ENCODE results near the gene LHFPL3. TPM values are rescaled to one million over a fixed set of nuclear protein-coding genes. Genes with fewer than 3 reads are reported as not detected.

LHFPL3 gene
- total and polyA plus RNA-seq, 2 experiments from 2014 or later, result not detected

DNA sequence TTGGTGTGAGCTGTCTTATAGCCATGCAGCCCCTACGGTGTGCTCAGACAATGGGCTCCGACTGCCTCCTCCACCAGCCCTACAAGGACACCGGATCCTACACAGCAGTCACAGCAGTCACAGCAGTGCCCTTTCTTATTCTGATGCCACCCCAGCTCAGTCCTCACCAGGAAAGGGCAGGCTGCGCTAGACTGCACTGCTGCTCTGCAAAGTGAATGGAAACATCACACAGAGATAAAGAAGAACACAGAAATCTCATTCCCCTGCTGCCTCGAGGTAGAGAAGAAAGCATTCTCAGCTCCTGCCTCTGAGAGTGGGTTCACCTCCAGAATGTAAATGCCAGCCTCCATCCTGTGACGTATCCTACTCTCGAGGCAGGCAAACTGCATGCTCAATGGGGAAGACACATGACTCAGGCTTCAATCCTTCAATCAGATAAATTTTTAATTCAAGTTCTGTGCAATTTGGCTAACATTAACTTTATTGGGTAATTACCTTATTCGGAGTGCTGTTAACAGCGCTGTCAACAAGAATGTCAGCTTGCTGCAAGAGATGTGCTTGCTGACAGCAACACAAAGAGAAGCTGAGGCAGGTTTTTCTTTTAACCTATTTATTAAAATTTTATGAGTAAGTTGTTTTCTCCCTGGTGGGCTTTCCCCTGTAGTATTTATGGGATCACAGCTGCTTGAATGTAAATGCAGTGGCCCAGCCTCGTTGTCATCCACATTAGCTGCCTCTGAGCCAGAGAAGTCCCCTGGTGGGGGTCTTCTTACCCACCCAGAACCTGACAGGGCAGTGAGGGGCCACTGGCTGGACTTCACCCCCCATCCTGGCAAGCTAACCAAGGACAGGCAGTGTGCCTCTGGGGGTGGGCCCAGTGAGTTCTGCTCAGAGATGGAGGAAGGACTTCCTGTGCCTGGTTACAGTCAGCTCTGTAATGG is 444.3 kb downstream of the LHFPL3 start:
- no peak overlapping the region for H3K4me3 ChIP-seq
- H3K36me3 ChIP-seq, result no peaks in the 10 kb centered on the region
- TF ChIP-seq, protein P1, sequence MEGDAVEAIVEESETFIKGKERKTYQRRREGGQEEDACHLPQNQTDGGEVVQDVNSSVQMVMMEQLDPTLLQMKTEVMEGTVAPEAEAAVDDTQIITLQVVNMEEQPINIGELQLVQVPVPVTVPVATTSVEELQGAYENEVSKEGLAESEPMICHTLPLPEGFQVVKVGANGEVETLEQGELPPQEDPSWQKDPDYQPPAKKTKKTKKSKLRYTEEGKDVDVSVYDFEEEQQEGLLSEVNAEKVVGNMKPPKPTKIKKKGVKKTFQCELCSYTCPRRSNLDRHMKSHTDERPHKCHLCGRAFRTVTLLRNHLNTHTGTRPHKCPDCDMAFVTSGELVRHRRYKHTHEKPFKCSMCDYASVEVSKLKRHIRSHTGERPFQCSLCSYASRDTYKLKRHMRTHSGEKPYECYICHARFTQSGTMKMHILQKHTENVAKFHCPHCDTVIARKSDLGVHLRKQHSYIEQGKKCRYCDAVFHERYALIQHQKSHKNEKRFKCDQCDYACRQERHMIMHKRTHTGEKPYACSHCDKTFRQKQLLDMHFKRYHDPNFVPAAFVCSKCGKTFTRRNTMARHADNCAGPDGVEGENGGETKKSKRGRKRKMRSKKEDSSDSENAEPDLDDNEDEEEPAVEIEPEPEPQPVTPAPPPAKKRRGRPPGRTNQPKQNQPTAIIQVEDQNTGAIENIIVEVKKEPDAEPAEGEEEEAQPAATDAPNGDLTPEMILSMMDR (IDR thresholded peaks at IDR 0.05; ENCODE audit: low read depth, low read length), result no peak
- DNase-seq (ENCODE audit: low read depth in 1 of 2, low spot score in 1 of 2), result no peak
- no peaks in the 10 kb centered on the region for H3K27me3 ChIP-seq
- H3K27ac ChIP-seq, result no peak overlapping the region
- no peaks in the 10 kb centered on the region for H3K4me1 ChIP-seq (ENCODE audit: low read depth)
- H3K9me3 ChIP-seq (ENCODE audit: low read depth), result no peaks in the 10 kb centered on the region

DNA sequence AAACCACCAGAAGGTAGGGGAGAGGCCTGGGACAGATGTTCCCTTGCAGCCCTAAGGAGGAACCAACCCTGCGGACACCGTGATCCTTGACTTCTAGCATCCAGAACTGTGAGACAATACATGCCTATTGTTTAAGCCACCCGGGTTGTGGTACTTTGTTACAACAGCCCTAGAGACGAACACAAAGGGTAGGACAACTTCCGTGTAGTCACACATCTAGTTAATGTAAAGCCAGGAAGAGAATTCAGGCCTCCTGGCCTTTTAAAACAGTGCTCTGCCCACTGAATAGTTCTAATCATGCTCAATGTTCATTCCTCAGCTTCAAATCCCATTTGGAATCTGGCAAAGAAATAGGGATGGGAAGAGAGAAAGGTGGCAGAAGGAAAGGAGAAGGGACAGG is 445.4 kb downstream of the LHFPL3 start:
- Histone ChIP-seq H3K27me3 (no peaks in the 10 kb centered on the region), H3K4me1 (ENCODE audit: low read depth) (no peaks in the 10 kb centered on the region), H3K9me3 (ENCODE audit: low read depth) (no peaks in the 10 kb centered on the region), H3K27ac (no peak overlapping the region), H3K36me3 (no peaks in the 10 kb centered on the region), H3K4me3 (no peak overlapping the region)
- TF ChIP-seq, protein P1 (IDR thresholded peaks at IDR 0.05; ENCODE audit: low read depth, low read length), result no peak
- DNase-seq (ENCODE audit: low read depth in 1 of 2, low spot score in 1 of 2), result no peak

DNA sequence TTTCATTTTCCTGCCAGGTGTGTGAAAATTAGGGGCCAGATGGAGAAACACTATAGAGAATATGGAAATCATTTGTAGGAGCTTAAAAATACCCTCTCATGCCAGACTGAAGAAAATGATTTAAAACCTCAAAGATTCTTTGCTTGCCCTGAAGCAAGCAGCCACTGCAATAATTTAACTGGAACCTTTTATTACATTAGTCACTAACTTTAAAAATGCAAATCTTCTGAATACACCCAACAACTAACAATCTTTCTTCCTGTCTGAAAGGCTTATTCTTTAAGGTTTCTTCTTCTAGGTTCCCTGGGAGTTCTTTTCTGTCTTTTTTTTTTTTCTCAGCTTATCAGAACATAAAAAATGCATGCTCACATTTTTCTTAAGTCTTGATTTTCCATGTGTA is 447.1 kb downstream of the LHFPL3 start:
- H3K27ac ChIP-seq, result no peak overlapping the region
- no peak for DNase-seq (ENCODE audit: low read depth in 1 of 2, low spot score in 1 of 2)
- TF ChIP-seq, protein P1 (IDR thresholded peaks at IDR 0.05; ENCODE audit: low read depth, low read length), result no peak

DNA sequence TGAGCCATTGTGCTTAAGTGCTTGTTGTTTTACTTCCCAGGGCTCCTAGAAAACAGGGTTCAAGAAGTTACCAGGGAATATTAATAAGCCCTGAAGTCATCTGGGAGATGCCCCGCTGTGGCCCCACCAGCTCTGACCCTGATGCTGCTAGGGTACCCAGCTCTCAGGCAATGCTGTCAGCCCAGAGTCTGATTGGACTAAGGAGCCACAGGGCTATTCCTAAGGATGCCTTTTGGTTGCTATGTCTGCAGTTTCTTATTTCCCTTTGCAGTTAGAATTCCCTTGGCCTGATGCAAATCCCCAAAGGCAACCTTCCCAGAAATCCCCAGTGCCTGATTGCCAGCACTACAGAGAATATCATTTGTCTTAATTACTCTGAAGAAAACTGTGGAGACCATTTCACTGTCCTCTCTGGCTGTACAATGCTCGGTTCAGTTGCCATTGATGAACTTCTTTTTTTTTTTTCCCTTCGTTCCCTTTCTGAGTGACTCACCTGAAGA is 448.9 kb downstream of the LHFPL3 start:
- no peak overlapping the region for H3K4me3 ChIP-seq
- no peak for DNase-seq (ENCODE audit: low read depth in 1 of 2, low spot score in 1 of 2)
- H3K9me3 ChIP-seq (ENCODE audit: low read depth), result no peaks in the 10 kb centered on the region
- H3K4me1 ChIP-seq (ENCODE audit: low read depth), result no peaks in the 10 kb centered on the region
- no peaks in the 10 kb centered on the region for H3K27me3 ChIP-seq
- no peaks in the 10 kb centered on the region for H3K36me3 ChIP-seq
- no peak overlapping the region for H3K27ac ChIP-seq
- TF ChIP-seq, protein P1 (IDR thresholded peaks at IDR 0.05; ENCODE audit: low read depth, low read length), result no peak

More for the DNA sequence above, 447.1 kb downstream of the LHFPL3 start:
- H3K4me1 ChIP-seq (ENCODE audit: low read depth), result no peaks in the 10 kb centered on the region
- no peaks in the 10 kb centered on the region for H3K27me3 ChIP-seq
- no peaks in the 10 kb centered on the region for H3K36me3 ChIP-seq
- H3K4me3 ChIP-seq, result no peak overlapping the region
- no peaks in the 10 kb centered on the region for H3K9me3 ChIP-seq (ENCODE audit: low read depth)

DNA sequence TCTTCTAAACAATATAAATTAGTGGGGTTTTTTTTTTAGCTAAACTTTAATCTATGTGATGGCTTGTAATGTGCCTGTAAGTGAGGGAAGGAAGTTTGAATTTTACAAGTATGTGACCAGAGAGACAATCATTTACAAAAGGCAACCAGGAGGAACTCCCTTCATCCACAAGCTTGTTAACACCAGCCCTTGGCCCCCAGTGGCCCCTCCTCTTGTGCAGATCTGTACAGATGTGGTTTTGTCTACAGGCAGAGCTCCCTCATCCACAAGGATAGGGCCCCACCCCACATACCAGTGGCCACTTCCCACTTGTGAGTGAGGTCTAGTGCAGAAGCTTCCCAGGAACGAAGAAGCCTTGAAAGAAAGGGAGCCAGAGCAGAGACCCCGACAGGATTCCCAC is 451.5 kb downstream of the LHFPL3 start:
- H3K27me3 ChIP-seq, result no peaks in the 10 kb centered on the region
- H3K36me3 ChIP-seq, result no peaks in the 10 kb centered on the region
- H3K27ac ChIP-seq, result no peak overlapping the region
- H3K4me3 ChIP-seq, result no peak overlapping the region
- TF ChIP-seq, protein P1 (IDR thresholded peaks at IDR 0.05; ENCODE audit: low read depth, low read length), result no peak
- no peaks in the 10 kb centered on the region for H3K4me1 ChIP-seq (ENCODE audit: low read depth)
- H3K9me3 ChIP-seq (ENCODE audit: low read depth), result no peaks in the 10 kb centered on the region
- DNase-seq (ENCODE audit: low read depth in 1 of 2, low spot score in 1 of 2), result no peak
